CD4-positive, alpha-beta T cell treated with Interleukin-1 beta for 1 hour (primary cell): Measurements from ENCODE around the gene NEDD4L.
"Not testable (repeated sequence)": the region's sequence is repeated elsewhere in the genome, so short reads cannot be mapped to it uniquely, and the experiment has no call there.

Source experiments
- DNase-seq, 2 donors: peaks; one replicate each; pipeline ENCODE4 v3.0.0-alpha.2; 2020 to 2022

NEDD4L gene

DNA sequence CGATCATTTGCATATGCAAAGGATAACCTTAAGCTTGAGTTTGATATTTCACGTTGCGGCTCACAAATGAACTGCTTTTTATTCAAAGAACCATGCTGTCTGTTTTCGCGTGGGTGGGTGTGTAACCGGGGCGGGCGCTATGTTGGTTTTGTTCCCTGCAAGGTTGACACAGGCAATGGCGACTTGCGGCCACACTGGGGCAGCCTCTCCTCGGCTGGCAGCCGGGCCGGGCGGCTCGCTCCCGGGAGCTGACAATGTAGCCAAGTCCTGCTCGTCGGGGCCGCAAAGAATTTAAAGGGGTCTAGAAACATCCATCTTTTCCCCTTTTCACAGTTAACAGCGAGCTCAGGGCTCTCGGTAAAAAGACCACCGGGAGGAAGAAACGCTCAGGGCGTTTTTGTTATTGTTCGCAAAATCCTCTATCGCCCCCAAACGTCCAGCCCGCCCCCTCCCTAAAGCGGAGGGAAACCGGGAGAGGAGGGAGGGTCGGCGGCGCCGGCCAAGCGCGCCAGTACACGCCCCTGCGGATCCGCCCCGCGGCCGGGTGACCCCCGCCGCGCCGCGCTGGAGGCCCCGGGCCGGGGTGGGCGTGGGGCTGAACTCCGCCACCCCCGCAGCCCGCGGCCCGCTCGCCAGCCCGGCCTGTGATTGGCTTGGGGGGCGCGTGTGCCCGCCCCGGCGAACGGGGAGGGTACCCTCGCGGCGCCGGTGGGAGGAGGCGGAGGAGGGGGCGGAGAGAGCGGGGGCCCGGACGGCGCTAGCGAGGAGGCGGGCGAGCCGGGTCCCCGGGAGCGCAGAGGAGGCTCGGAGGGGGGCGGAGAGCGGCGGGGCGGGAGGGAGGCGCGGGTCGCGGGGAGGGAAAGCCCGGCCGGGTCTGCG is at the start of gene NEDD4L:
Gene NEDD4L (plus strand): TSS at position 736 of the 879 bp plus-strand sequence. CDS start 435 bp downstream, outside the sequence.
- peak; percentile 68 to 81 for DNase-seq

DNA sequence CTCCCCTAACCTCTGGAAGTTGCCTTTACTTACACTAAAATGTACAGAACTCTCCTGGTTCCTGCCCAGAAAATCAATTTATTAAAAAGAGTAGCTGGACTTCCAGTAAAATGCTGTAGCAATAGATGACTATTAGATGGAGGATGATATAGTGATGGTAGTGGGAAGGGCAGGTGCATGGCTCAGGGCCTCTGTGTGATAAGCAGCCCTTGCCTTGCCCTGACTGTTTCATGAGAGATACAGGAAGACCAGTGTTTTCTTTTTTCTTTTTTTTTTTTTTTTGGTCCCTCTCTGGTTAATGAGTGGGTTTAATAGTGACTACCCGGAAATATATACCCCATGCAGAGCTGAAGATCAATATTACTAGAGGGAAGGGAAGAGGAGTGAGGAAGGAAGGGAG is 48.7 kb upstream of the NEDD4L start:
- no peak for DNase-seq

DNA sequence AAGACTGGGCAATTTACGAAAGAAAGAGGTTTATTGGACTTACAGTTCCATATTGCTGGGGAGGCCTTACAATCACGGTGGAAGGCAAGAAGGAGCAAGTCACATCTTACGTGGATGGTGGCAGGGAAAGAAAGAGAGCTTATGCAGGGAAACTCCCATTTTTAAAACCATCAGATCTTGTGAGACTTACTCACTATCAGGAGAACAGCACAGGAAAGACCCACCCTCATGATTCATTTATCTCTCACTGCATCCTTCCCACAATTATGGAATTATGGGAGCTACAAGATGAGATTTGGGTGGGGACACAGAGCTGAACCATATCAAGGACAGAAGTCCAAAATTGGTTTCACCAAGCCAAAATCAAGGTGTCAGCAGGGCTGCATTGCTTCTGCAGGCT is 47.1 kb upstream of the NEDD4L start:
- not testable (repeated sequence) for DNase-seq

DNA sequence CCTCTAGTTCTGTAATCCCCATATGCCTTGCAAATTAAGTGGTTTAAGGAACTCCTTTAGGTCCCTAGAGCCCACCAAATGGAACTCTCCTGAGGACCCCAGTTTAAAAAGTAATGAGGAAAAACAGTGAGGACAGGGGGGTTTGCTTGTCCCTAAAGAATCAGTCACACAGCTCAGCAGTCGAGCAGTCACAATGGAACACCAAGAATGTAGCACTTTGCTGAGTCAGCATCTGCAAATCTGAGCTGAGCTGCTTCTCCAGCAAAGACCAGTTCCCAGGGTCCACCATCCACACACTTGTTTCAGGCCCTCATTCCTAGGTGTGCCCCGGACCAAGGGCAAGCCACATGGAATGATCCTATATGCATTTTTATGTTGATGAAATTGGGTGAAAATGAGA is 46.2 kb upstream of the NEDD4L start:
- no peak for DNase-seq

DNA sequence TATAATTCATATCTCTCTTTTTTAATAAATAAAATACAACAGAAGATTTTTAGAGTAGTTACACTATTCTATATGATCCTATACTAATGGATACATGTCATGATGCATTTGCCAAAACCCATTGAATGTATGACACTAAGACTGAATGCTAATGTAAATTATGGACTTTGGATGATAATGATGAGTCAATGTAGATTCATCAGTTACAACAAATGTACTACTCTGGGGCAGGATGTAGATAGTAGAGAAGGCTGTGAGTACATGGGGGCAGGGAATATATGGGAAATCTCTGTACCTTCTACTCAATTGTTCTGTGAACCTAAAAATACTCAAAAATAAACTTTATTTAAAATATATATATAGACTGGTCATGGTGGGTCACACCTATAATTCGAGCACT is 45.6 kb upstream of the NEDD4L start:
- no peak for DNase-seq

DNA sequence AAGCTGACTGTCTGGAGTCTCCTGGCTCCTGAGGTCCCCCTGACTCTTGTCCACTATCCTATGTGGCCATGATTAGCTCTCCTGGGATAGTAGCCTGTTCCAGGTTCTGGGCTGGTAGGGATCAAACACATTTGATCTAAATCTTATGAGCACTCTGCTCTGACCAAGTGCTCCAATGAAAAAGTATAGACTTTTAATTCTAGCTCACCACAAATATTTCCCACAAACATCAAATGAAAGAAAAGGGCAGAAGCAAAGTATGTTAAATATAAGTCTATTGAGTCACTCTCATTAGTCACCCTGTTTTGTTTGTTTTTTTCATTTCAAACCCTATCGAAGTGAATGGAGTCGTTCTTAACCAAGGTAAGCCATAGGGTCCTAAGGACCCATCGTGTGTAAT is 39.7 kb upstream of the NEDD4L start:
- no peak for DNase-seq

DNA sequence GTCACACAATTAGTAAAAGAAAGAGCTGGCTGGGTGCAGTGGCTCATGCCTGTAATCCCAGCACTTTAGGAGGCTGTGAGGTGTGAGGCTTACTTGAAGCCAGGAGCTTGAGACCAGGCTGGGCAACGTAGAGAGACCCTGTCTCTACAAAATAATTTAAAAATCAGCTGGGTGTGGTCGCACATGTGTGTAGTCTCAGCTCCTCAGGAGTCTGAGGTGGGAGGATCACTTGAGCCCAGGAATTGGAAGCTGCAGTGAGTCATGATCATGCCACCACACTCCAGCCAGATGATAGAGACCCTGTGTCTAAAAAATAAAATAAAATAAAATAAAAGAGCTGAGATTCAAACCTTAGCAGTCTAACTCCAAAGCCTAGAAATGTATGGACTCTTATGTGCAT is 39.0 kb upstream of the NEDD4L start:
- no peak for DNase-seq

DNA sequence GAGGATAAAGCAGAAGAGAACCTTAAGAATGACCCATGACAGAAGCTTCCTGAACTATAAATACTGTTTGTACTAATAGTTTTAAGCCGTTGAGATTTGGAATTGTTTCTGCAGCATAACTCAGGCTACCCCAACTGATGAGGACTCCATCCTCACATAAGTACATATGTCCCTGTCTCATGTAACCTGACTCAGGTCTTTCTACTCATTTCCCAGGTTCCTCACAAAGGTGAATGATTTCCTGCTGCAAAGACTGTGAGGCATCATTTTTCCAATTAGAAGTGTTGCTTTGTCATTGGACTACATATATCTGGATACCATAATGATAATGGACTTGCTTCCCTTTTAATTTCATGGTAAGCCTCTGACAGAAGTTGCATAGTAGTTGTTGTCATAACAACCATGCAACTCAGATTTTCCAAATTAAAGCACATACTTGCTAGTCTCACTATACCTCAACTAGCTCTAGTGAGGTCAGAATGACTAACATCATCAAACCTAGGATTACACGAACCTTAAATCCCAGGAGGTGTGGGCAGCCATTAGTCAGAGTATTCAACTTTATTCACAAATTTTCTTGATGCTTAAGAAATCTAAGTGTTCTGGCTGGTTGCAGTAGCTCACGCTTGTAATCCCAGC is 38.0 kb upstream of the NEDD4L start:
- no peak for DNase-seq

DNA sequence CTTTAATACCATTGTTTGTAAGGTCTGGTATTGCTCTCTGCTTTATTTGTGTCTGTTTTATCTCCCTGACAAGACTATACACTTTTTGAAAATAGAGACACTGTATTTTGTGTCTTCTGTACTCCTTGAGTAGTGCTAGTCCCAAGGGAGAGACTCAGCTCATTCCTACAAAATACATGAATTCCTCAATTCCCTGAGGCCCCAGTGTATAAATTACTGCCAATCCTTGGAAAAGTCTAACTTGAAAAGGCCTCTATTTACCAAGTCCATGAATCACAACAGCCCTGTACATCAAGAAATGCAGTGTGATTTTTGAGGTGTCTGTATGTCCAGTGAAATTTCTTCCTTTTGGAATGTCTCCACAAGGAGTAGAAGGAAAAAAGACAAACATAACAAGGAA is 34.9 kb upstream of the NEDD4L start:
- DNase-seq: no peak

DNA sequence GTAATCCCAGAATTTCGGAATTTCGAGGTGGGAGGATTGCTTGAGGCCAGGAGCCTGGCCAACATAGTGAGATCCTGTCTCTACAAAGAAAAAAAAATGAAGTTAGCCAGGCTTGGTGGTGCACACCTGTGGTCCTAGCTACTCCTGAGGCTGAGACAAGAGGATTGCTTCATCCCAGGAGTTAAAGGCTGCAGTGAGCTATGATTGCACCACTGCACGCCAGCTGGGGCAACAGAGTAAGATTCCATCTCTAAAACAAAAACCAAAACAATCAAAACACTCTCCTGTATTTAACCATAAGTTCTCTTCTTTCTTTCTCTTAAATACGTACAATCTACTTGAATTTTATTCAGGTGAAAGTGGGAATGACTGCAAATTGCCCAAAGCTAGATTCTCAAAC is 33.8 kb upstream of the NEDD4L start:
- no peak for DNase-seq

DNA sequence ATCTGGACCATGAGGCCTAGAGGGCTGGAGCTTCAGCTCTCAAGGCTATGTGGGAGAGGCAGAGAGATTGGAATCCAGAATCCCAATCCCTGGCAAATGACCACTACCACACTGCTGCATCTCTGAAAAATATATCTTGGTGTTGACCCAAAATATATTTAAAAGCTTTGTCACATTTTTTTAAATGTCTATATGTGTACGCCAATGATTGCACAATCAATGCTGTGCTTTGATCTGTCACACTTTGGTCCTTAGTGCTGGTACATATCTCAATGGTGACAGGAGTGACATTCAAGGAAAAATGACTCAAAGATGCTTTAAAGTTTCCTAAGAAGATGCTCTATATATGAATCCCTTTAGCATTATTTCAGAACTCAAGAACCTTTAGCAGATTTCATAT is 31.7 kb upstream of the NEDD4L start:
- no peak for DNase-seq

DNA sequence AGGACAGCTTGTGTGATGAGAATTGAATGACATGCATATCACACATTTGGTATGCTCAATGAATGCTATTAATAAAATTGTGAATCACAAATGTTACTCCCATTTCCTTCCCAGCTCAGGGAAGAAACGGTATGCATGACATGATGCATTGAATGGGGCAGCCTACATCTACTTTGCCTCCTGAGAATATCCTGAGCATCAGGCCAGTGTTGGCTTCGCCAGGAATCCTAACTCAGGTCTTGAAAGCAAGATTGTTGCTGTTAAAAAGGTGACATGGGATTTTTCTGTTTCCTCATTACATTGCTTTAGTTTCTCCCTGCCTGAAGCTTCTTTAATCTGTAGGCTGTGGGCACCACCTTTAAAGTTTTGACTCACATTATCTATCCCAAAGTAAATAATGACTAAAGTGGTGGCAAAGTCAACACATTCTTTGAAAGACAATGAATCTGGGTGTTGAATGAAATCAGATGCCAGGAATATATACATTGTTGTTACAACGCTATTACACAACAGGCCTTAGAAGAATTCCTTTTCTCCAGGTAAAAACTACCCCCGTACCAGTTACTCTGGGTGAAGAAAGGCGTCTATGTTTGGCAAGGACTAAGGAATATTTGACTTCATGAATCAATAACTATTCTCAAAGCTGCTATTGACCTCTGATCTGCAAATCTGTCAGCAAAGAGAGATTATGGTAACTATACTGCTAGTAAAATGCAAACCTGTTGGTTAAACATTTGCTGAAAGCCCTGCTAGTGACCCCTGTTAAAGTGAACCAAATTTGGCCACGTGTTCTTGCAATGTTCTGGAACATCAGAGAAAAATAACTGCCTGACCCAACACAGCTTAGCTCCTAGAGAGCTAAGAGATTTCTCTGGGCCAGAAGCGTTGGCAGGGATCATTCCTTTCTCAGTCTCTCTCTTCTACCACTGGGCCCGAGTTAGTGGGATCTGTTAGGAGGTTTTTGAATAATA is 30.5 kb upstream of the NEDD4L start:
- no peak for DNase-seq

DNA sequence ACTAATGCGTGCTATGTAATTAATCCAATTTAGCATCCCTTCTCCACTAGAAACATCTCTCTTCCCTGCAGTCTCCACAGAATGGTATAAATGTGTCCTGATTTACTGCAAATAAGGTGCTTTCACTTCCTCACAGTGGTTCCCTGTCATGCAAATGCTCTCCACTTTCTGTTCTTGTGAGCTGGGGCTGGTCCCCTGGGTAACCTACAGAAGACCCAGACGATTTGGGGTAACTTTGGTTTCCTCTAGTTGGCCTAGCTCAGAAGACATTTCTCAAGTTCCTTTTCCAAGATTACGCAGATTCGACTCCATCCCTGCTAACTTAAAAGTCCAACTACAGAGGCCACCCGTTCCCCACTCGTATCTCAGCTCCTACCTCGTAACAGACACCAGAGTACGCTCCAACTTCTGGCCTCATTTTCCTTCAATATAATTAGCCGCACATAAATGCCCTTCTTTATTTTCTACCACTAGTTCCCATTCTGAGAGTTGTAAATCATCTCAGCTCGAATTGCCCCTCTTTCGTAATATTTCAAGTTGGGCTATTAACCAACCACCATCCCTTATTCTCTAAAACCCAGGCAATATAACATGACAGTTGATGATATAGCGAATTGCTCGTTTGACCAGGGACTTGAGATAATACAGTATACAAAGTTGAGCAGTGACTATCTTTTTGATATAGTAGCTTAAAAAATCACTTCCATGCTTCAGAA is 28.8 kb upstream of the NEDD4L start:
- peak in 1 of 2 donors; percentile 43 for DNase-seq

DNA sequence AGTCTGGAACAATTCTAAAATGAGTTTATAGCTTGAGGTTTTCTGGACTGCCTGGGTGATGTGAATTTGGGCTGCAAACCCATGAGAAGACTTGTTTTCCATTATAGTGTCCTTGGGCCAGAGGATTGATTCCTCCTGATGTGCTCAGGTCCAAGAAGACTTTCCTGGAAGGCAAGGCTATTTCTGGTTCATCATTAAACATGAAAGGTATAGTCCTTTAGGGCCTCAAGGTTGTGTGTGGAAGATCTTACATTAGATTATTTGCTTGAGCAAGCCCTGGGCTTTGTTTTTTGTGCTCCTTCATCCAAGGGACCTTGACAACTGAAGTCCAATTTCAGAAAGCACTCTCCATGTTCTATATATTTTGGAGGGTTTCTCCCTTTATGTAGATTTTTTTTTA is 26.8 kb upstream of the NEDD4L start:
- no peak for DNase-seq

DNA sequence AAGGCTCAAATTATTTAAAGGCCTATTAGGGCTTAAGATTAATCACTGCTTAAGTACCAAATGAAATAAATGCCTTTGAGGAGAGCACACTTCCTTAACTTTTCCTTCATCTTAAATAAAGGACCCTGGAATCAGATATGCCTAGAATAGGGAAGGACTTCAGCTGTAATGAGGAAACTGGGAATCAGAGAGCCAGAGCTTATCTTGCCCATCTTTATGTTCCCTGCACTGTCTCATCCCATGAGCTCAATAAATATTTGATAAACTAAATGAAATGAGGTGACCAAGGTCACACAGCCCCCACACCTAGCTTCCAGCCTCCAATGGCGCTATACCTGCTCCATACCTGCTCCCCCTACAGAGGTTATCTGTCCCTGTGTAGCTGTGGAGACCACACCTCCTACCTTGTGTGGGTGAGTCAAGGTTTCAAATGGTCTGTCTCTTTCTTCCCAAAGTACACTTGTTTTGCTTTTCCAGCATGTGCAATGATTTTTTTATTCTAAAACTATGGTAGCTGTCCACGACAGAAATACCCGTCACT is 23.4 kb upstream of the NEDD4L start:
- no peak for DNase-seq

DNA sequence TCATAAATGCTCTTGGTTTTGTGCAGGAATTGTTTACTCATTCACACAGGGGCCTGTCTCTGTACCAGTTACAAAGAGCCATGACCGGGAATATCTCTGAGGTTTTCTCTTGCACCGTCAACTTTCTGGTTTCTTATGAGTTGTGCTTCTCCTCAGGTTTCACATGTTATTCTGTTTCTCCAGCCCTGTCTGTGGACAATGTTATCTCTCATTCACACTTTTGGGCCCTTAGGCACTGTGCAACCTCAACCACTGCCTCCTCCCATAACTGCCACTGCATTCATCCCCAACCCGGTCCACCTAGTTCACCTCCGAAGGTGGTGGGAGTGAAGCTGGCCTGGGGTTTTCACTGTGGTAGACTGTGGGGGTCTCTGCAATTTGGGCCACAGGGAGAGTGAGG is 22.5 kb upstream of the NEDD4L start:
- DNase-seq: no peak

DNA sequence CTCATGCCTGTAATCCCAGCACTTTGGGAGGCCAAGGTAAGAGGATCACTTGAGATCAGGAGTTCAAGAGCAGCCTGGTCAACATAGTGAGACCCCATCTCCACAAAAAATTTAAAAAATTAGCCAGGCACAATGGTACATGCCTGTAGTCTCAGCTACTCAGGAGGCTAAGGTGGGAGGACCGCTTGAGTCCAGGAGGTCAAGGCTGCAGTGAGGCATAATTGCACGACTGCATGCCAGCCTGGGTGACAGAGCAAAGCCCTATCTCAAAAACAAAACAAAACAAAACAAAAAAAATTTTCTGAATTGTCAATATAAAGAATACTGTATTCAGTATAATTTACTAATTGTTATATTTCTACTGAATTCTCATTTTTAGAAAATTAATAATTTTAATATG is 20.9 kb upstream of the NEDD4L start:
- DNase-seq: no peak

DNA sequence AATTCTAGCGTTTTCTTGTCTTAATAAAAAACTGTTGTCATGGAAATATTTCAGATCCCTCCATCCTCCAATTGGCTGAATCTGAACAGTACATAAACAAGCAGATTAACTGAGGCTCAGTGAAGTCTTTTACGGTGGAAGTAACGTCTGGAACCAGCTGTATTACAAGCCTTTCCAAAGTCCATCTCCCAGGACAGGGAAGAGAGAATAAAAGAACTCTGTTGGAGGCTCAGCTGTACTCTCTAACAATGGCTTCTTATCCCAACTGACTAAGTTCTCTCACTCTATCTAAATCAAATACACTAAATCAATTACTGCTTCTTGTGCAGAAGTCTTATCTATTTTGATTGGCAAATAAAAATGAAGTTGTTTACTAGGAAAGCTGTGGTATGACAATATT is 19.9 kb upstream of the NEDD4L start:
- DNase-seq: no peak

DNA sequence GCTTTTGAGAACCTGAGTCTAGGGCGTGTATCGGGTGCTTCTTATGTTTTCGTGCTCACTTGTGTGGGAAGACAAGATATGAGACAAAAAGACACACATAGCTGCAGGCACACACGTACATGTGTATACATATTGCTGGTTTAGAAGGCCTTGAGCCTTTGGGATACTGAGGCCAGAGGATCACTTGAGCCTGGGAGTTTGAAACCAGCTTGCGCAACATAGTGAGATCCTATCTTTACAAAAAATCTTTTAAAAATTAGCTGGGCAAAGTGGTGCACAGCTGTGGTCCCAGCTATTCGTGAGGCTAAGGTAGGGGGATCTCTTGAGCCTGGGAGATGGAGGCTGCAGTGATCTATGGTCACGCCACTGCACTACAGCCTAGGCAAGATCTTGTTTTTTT is 18.8 kb upstream of the NEDD4L start:
- DNase-seq: no peak

DNA sequence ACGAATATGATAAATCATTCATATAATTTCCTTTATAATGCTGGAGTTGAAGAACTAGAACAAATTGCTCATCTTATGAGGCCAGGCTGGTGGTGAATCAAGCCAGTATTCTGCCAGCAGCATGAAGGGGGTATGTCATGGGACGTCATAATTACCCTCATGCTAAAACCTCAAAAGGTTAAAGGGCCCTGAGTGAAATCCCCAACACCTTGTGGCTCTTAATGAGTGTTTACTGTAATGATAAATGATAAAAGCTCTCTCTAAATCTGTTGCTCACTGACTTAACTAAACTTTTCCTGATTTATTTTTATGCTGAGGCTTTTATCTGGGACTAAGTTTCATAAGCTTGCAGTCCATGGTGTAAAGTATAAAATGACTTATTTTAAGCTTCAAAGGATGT is 18.3 kb upstream of the NEDD4L start:
- DNase-seq: no peak

DNA sequence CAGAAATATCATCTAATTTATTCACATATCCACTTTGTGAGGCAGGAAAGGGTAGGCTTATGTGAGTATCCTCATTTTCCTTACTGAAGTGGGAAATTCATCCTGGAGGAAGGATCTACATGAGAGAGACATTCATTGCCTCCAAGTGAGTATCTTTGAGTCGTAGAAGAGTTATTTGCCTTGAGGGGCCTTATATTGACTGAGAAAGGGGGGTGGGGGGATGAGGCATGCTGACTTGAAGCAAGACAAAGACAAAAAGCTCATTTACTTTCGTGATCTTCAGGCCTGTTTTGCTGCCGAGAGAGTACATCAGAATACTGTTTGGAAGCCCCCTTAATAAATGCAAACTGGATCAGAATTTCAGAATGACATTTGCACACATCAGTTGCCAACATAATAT is 17.6 kb upstream of the NEDD4L start:
- no peak for DNase-seq

DNA sequence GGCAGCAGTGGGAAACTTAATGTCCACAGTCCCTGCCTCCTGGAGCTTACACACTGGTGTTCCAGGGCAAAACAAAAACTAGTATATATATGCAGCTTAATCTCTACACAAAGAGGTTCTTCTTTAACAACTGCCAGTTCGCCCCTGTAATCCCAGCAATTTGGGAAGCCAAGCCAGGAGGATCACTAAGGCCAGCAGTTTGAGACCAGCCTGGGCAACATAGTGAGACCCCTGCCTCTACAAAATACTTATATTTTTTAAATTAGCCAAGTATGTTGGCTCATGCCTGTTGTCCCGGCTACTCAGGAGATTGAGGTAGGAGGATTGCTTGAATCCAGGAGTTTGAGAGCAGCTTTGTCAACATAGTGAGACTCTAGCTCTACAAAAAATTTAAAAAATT is 17.2 kb upstream of the NEDD4L start:
- no peak for DNase-seq
